HCT116 (cell line): Measurements from ENCODE around the gene SNED1. TPM values are rescaled to one million over a fixed set of nuclear protein-coding genes. Genes with fewer than 3 reads are reported as not detected.
A peak's percentile ranks its signal among the peaks of the same experiment; 100 is the strongest.

Experiments used
- ATAC-seq: fragments of 200-7000 bp; cut with Tn5 transposase; 2 replicates; pipeline ENCODE4 v1.9.1; 2020; ENCODE audit warnings: mild to moderate bottlenecking, moderate library complexity
- Bru-seq: library from RNA; stranded (reverse); fragments of 400-500 nt; gene quantifications from one replicate; lab custom pipeline; 2021; lab: Mats Ljungman, UMichigan
- BruChase-seq, 2 experiments: library from RNA; stranded (reverse); fragments of 400-500 nt; gene quantifications; one replicate each; lab custom pipeline; 2021; lab: Mats Ljungman, UMichigan
- BruUV-seq: library from RNA; stranded (reverse); fragments of 400-500 nt; replicated peaks from 2 replicates; lab custom pipeline; 2021; lab: Mats Ljungman, UMichigan
- CTCF ChIA-PET: fragments of 300-600 bp; sonication (Branson Sonifier 250); formaldehyde crosslinking; loops from one replicate; lab custom pipeline; 2021; ENCODE audit warnings: antibody characterized with exemption; lab: Charles Lee
- POLR2A ChIA-PET: fragments of 300-600, 350-600 bp; sonication (Branson Sonifier 250); formaldehyde crosslinking; loops from one replicate; lab custom pipeline; 2021; ENCODE audit warnings: antibody characterized with exemption; lab: Charles Lee
- RAD21 ChIA-PET, 2 experiments: fragments of 300-600 bp; sonication (Branson Sonifier 250); formaldehyde crosslinking; loops; one replicate each; lab custom pipeline; 2023; ENCODE audit warnings: low total read pairs in 2 of 2; ENCODE audit not compliant: uncharacterized antibody in 2 of 2, unreplicated experiment in 2 of 2, low non-redundant PET in 1 of 2; lab: Charles Lee
- DNase-seq: peaks from one replicate; pipeline ENCODE4 v3.0.0-alpha.2; 2010; ENCODE audit warnings: low read depth, low spot score
- H2AFZ ChIP-seq: fragments of 200-600 bp; shearing (Covaris generic), sonication (generic); 2 replicates; pipeline ENCODE4 v1.6.1; 2017; ENCODE audit warnings: low read depth, mixed run types, mixed read lengths, antibody characterized with exemption, low read length; ENCODE audit not compliant: poor library complexity, severe bottlenecking
- H3K27ac ChIP-seq: 2 replicates; pipeline ENCODE4 v1.5.1; 2012; ENCODE audit warnings: low read depth, low read length
- H3K27me3 ChIP-seq: fragments of 200-600 bp; sonication (generic); 2 replicates; pipeline ENCODE4 v1.6.1; 2016; ENCODE audit warnings: mixed run types, low read length, mixed read lengths; ENCODE audit not compliant: insufficient read depth
- H3K36me3 ChIP-seq, 2 experiments: fragments of 200-500 bp in 1 of 2; fragments of 200-600 bp in 1 of 2; sonication (Bioruptor generic) in 1 of 2; sonication (generic) in 1 of 2; 2 replicates each; pipeline versions ENCODE4 v1.5.1 to v1.6.1; 2014 to 2016; ENCODE audit warnings: low read length in 2 of 2, inconsistent platforms in 1 of 2, mixed read lengths in 1 of 2, mixed run types in 1 of 2; ENCODE audit not compliant: insufficient read depth in 2 of 2, control insufficient read depth in 1 of 2
- H3K4me1 ChIP-seq, 2 experiments: fragments of 200-600 bp in 1 of 2; sonication (generic) in 1 of 2; 2 replicates each; pipeline versions ENCODE4 v1.5.1 to v1.6.1; 2012 to 2017; ENCODE audit warnings: low read length in 2 of 2, inconsistent platforms in 1 of 2, mild to moderate bottlenecking in 1 of 2, mixed read lengths in 1 of 2, mixed run types in 1 of 2, moderate library complexity in 1 of 2; ENCODE audit not compliant: insufficient read depth in 2 of 2, control insufficient read depth in 1 of 2
- H3K4me2 ChIP-seq: fragments of 200-600 bp; sonication (generic); 2 replicates; pipeline ENCODE4 v1.6.1; 2017; ENCODE audit warnings: mixed run types, low read length, mixed read lengths
- H3K4me3 ChIP-seq, 2 experiments: fragments of 200-600 bp in 1 of 2; sonication (generic) in 1 of 2; replicated peaks in 1 of 2; 2 replicates each; pipeline ENCODE4 v1.5.1; 2011 to 2016; ENCODE audit warnings: low read length in 2 of 2, control low read depth in 1 of 2, low read depth in 1 of 2, mild to moderate bottlenecking in 1 of 2, mixed read lengths in 1 of 2, mixed run types in 1 of 2
- H3K79me2 ChIP-seq: fragments of 200-600 bp; sonication (generic); 2 replicates; pipeline ENCODE4 v1.6.1; 2017; ENCODE audit warnings: mild to moderate bottlenecking, mixed run types, low read length, moderate library complexity, mixed read lengths; ENCODE audit not compliant: insufficient read depth
- H3K9ac ChIP-seq: fragments of 200-600 bp; sonication (generic); 2 replicates; pipeline ENCODE4 v1.6.1; 2016; ENCODE audit warnings: low read length, mixed read lengths
- H3K9me2 ChIP-seq: fragments of 200-600 bp; sonication (generic), shearing (Covaris generic); 2 replicates; pipeline ENCODE4 v1.6.1; 2017; ENCODE audit warnings: mixed run types, mild to moderate bottlenecking, moderate library complexity; ENCODE audit not compliant: insufficient read depth
- H3K9me3 ChIP-seq, 2 experiments: fragments of 200-500 bp in 1 of 2; fragments of 200-600 bp in 1 of 2; sonication (Bioruptor generic) in 1 of 2; sonication (generic) in 1 of 2; 2 replicates each; pipeline ENCODE4 v1.6.1; 2014 to 2017; ENCODE audit warnings: low read length in 2 of 2, mixed read lengths in 2 of 2, inconsistent platforms in 1 of 2, low read depth in 1 of 2, mild to moderate bottlenecking in 1 of 2, mixed run types in 1 of 2, moderate library complexity in 1 of 2; ENCODE audit not compliant: control insufficient read depth in 1 of 2, insufficient read depth in 1 of 2
- H4K20me1 ChIP-seq: fragments of 200-600 bp; sonication (generic), shearing (Covaris generic); 2 replicates; pipeline ENCODE4 v1.6.1; 2017; ENCODE audit warnings: mixed run types, mild to moderate bottlenecking, moderate library complexity; ENCODE audit not compliant: insufficient read depth
- CBX3 ChIP-seq: IDR thresholded peaks from 2 replicates; pipeline ENCODE4 v1.6.1; 2012; ENCODE audit warnings: low read depth
- CEBPB ChIP-seq: IDR thresholded peaks from 2 replicates; pipeline ENCODE4 v1.6.1; 2012; ENCODE audit warnings: low read depth
- EGR1 ChIP-seq: IDR thresholded peaks from 2 replicates; pipeline ENCODE4 v1.6.1; 2012; ENCODE audit warnings: low read depth
- ELF1 ChIP-seq: IDR thresholded peaks from 2 replicates; pipeline ENCODE4 v1.6.1; 2012; ENCODE audit warnings: low read depth, borderline replicate concordance
- EZH2 ChIP-seq: fragments of 200-600 bp; sonication (generic); IDR thresholded peaks from 2 replicates; pipeline ENCODE4 v1.6.1; 2017; ENCODE audit warnings: antibody characterized with exemption, mixed run types
- EZH2phosphoT487 ChIP-seq: fragments of 200-600 bp; IDR thresholded peaks from 2 replicates; pipeline ENCODE4 v1.6.1; 2018; ENCODE audit warnings: antibody characterized with exemption, borderline replicate concordance
- JUND ChIP-seq: IDR thresholded peaks from 2 replicates; pipeline ENCODE4 v1.6.1; 2012
- POLR2A ChIP-seq: IDR thresholded peaks from 2 replicates; pipeline ENCODE4 v1.7.0; 2011; ENCODE audit warnings: borderline replicate concordance; ENCODE audit not compliant: insufficient read depth, insufficient read length; ENCODE audit errors: extremely low read depth
- POLR2AphosphoS5 ChIP-seq: IDR thresholded peaks from 2 replicates; pipeline ENCODE4 v1.6.1; 2011; ENCODE audit warnings: mild to moderate bottlenecking, low read depth, low read length, moderate library complexity
- RAD21 ChIP-seq: IDR thresholded peaks from 2 replicates; pipeline ENCODE4 v1.6.1; 2012; ENCODE audit warnings: low read depth, mild to moderate bottlenecking
- SIN3A ChIP-seq: IDR thresholded peaks from 2 replicates; pipeline ENCODE4 v1.6.1; 2012; ENCODE audit warnings: low read depth
- SP1 ChIP-seq: IDR thresholded peaks from 2 replicates; pipeline ENCODE4 v1.6.1; 2012; ENCODE audit warnings: low read depth
- TCF7L2 ChIP-seq: IDR thresholded peaks from 2 replicates; pipeline ENCODE4 v1.7.0; 2011; ENCODE audit warnings: borderline replicate concordance, inconsistent platforms; ENCODE audit not compliant: insufficient read depth, insufficient read length; ENCODE audit errors: extremely low read depth
- YY1 ChIP-seq: IDR thresholded peaks from 2 replicates; pipeline ENCODE4 v1.6.1; 2011; ENCODE audit warnings: low read length, low read depth, moderate library complexity, mild to moderate bottlenecking; ENCODE audit not compliant: insufficient replicate concordance; ENCODE audit errors: extremely low read depth
- ZFX ChIP-seq: fragments of 450-650 bp; IDR thresholded peaks from 2 replicates; pipeline ENCODE4 v1.6.1; 2017
- ZNF274 ChIP-seq: fragments of 200-500 bp; sonication (Bioruptor generic); IDR thresholded peaks from 2 replicates; pipeline ENCODE4 v1.6.1; 2014; ENCODE audit warnings: mild to moderate bottlenecking, low read depth, low read length, inconsistent platforms
- intact Hi-C: fragments of 100-400 bp; cut with micrococcal nuclease; formaldehyde crosslinking; loops from 2 replicates; pipeline ENCODE4 v1.10.0; 2022
- long read RNA-seq: library from polyadenylated mRNA; unstranded; transcript quantifications from one replicate; pipeline ENCODE4 v2.0.0, GENCODE V29; 2021; ENCODE audit not compliant: unreplicated experiment
- polyA plus RNA-seq: library from polyadenylated mRNA; unstranded; fragments of >200 nt; gene quantifications from 2 replicates; pipeline ENCODE4 v1.2.1, GENCODE V29; 2012; ENCODE audit warnings: missing spikeins
- total RNA-seq: library from RNA; stranded (reverse); gene quantifications from one replicate; pipeline ENCODE4 v1.2.1, GENCODE V29; 2021; ENCODE audit not compliant: unreplicated experiment
- TF ChIP-seq, protein P1 (sequence below): IDR thresholded peaks from 2 replicates; pipeline ENCODE4 v1.6.1; 2012; ENCODE audit warnings: low read depth
- TF ChIP-seq, protein P2 (sequence below): IDR thresholded peaks from 2 replicates; pipeline ENCODE4 v1.6.1; 2011; ENCODE audit warnings: mild to moderate bottlenecking, low read length, moderate library complexity; ENCODE audit not compliant: insufficient replicate concordance; ENCODE audit errors: extremely low read depth
- TF ChIP-seq, protein P3 (sequence below): IDR thresholded peaks from 2 replicates; pipeline ENCODE4 v1.6.1; 2012
- TF ChIP-seq, protein P4 (sequence below): IDR thresholded peaks from 2 replicates; pipeline ENCODE4 v1.6.1; 2012

The SNED1 gene
- total RNA-seq: 9.6 TPM
- polyA plus RNA-seq: 3.8 and 4.3 TPM in 2 replicates
- Bru-seq, nascent RNA: percentile 51 among the genes with signal in this experiment
- percentile 52 among the genes with signal in this experiment for BruChase-seq, experiment 1, labeled RNA remaining after a 6-hour chase
- BruChase-seq, experiment 2, labeled RNA remaining after a 2-hour chase: percentile 54 among the genes with signal in this experiment
- long read RNA-seq, partial matches to known transcripts: 4 of 15 reads
- long read RNA-seq, other reads (novel, unspliced or antisense): 11 of 15 reads

DNA sequence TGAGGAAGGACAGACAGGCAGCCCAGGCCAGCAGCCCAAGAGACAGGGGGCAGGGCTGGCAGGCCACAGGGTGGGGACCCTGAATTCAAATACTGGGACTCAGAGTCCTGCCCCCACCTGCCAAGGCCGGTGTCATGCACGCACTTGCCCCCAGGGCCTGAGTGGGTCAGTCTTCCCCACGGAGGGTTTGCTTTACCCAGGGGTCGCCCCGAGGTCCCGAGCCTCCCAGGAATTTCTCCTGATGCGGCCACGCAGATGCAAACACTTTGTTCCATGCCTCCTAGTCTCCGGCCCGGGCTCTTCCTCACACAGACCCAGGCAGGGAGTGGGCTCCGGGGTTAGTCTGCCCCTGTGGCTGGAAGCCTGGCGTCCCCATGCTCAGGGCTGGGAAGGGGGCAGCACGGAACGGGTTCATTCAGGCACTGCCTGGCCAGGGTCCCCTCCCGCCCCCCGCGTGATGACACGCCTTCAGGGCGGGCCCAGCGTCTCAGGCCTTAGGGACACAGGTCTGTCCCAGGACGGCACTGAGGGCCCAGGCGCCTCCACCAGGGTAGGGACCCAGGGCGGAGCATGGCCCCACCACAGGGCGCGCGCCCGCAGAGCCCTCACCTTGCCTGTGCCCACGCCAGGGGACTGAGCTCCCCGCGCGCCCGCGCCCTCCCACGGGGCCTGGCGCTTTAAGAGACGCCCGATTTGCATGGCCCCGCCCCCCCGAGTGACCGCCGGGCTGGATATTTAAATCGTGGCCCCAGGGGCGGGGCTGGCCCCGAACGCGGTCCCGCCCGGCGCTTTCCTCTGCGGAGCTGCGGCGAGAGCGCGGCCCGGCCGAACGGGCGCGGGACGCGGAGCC lies at the start of gene SNED1:
SNED1 (plus strand) TSS at position 763 of the 850 bp plus-strand sequence. CDS start 220 bp downstream, outside the sequence.
- H2AFZ ChIP-seq: peak within 1 kb of the TSS; percentile 65
- POLR2A ChIA-PET: interaction anchor here (0.8 kb wide), 1 partner anchor 11 kb away, joined by 3 read pairs; no protein-coding TSS in a partner anchor
- no peaks in the 10 kb centered on the region for H3K36me3 ChIP-seq
- RAD21 ChIA-PET: no interaction called here
- H3K9ac ChIP-seq: peak within 1 kb of the TSS; percentile 71
- DNase-seq (peak; percentile 45), ATAC-seq (peak; percentile 92)
- intact Hi-C loops: no loop called here
- H3K9me2 ChIP-seq: no peaks in the 10 kb centered on the region
- BruUV-seq: no TSS peak
- H3K27ac ChIP-seq: peak within 1 kb of the TSS; percentile 75
- H3K9me3 ChIP-seq: no peaks in the 10 kb centered on the region
- no peaks in the 10 kb centered on the region for H3K27me3 ChIP-seq
- no peaks in the 10 kb centered on the region for H4K20me1 ChIP-seq
- CTCF ChIA-PET: no interaction called here
- H3K79me2 ChIP-seq: no peaks in the 10 kb centered on the region
- TF ChIP-seq ELF1 (no peak), YY1 (peak; percentile 17), RAD21 (no peak), JUND (no peak), ZFX (no peak; the same call in 1 of the 2 replicates), TCF7L2 (no peak), ZNF274 (no peak), SP1 (no peak), EZH2phosphoT487 (no peak), POLR2A (peak; percentile 42), EZH2 (no peak), SIN3A (no peak), CBX3 (no peak), EGR1 (no peak), POLR2AphosphoS5 (peak; percentile 52; the same call in 1 of the 2 replicates), CEBPB (no peak)
- TF ChIP-seq, protein P1, sequence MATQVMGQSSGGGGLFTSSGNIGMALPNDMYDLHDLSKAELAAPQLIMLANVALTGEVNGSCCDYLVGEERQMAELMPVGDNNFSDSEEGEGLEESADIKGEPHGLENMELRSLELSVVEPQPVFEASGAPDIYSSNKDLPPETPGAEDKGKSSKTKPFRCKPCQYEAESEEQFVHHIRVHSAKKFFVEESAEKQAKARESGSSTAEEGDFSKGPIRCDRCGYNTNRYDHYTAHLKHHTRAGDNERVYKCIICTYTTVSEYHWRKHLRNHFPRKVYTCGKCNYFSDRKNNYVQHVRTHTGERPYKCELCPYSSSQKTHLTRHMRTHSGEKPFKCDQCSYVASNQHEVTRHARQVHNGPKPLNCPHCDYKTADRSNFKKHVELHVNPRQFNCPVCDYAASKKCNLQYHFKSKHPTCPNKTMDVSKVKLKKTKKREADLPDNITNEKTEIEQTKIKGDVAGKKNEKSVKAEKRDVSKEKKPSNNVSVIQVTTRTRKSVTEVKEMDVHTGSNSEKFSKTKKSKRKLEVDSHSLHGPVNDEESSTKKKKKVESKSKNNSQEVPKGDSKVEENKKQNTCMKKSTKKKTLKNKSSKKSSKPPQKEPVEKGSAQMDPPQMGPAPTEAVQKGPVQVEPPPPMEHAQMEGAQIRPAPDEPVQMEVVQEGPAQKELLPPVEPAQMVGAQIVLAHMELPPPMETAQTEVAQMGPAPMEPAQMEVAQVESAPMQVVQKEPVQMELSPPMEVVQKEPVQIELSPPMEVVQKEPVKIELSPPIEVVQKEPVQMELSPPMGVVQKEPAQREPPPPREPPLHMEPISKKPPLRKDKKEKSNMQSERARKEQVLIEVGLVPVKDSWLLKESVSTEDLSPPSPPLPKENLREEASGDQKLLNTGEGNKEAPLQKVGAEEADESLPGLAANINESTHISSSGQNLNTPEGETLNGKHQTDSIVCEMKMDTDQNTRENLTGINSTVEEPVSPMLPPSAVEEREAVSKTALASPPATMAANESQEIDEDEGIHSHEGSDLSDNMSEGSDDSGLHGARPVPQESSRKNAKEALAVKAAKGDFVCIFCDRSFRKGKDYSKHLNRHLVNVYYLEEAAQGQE: no peak
- TF ChIP-seq, protein P2, sequence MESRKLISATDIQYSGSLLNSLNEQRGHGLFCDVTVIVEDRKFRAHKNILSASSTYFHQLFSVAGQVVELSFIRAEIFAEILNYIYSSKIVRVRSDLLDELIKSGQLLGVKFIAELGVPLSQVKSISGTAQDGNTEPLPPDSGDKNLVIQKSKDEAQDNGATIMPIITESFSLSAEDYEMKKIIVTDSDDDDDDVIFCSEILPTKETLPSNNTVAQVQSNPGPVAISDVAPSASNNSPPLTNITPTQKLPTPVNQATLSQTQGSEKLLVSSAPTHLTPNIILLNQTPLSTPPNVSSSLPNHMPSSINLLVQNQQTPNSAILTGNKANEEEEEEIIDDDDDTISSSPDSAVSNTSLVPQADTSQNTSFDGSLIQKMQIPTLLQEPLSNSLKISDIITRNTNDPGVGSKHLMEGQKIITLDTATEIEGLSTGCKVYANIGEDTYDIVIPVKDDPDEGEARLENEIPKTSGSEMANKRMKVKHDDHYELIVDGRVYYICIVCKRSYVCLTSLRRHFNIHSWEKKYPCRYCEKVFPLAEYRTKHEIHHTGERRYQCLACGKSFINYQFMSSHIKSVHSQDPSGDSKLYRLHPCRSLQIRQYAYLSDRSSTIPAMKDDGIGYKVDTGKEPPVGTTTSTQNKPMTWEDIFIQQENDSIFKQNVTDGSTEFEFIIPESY: no peak
- TF ChIP-seq, protein P3, sequence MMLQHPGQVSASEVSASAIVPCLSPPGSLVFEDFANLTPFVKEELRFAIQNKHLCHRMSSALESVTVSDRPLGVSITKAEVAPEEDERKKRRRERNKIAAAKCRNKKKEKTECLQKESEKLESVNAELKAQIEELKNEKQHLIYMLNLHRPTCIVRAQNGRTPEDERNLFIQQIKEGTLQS: no peak
- TF ChIP-seq, protein P4, sequence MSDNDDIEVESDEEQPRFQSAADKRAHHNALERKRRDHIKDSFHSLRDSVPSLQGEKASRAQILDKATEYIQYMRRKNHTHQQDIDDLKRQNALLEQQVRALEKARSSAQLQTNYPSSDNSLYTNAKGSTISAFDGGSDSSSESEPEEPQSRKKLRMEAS: no peak
- TF ChIP-seq, all 23 proteins: peak for 3
- H3K4me1 ChIP-seq: peaks cover 5 to 17% of the 10 kb centered on the region in 2 experiments; a peak in 3 of 4 replicates
- peak within 1 kb of the TSS; percentile 94 for H3K4me2 ChIP-seq
- H3K4me3 ChIP-seq: peak within 1 kb of the TSS; percentile 47 to 66
